ENCODE results near the gene DCLK1.

Gene DCLK1

GRCh38 chr13:35760735-35761281 lies 370.4 kb downstream of the DCLK1 start:
- no peak for DNase-seq (ENCODE audit: low read depth in 2 of 2)

- no peak for DNase-seq (ENCODE audit: low read depth in 2 of 2)
Observed at GRCh38 chr13:35747594-35747993, 383.6 kb downstream of the DCLK1 start.

DNA sequence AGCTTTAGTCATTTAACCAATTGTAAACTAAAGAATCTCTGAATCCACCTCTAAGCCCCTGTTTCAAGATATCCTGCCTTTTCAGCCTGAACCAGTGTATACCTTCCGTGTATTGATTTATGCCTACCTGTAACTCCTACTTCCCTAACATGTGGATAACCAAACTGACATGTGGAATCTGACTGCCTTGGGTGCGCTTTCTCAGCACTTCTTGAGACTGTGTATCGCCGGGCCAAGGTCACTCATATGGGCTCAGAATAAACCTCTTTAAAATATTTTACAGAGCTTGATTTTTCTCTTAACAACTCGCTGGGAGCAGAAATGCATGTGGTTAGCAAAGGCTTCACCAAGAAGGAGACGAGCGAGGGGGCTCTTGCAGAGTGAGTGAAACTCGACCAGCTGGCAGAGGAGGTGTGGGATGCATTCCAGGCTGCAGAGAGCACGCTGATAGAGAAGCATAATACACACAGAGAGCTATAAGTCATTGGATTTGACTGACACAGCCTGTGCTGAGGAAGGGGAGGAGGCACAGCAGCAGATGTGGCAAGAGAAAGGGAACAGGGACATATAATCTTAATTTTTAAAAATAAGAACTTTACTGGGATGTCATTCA lies 386.5 kb downstream of the DCLK1 start:
- DNase-seq (ENCODE audit: low read depth in 2 of 2): no peak

DNA sequence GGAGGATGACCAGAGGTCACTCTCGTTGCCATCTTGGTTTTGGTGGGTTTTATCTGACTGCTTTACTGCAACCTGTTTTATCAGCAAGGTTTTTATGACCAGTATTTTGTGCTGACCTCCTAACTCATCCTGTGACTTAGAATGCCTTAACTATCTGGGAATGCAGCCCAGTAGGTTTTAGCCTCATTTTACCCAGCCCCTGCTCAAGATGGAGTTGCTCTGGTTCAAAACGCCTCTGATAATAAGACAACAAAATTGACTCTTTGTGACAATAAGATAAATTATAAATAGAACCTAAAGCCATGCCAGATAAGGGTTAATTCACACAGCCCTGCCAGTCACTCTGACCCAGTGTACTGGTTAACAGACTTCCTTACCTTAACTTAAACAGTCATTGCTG lies 387.0 kb downstream of the DCLK1 start:
- DNase-seq (ENCODE audit: low read depth in 2 of 2): no peak

GRCh38 chr13:35743165-35743564 lies 388.0 kb downstream of the DCLK1 start:
- no peak for DNase-seq (ENCODE audit: low read depth in 2 of 2)

DNA sequence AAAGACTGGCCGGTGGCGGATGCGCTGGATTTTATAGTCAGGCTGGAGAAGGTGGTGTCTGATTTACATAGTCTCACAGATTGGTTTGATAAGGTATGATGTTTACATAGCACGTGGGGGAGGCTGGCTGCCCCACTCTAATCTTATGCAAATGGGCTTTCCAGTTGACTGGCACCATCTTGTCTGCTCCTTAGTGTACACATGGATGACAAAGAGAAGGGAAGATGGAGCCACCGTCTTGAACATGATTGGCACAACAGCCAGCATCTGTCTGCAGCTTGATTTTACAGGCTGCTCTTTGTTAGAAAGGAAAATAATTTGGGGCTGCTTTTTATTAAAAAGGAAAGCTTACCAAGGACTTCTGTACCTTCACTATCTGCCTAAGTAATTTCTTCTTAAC lies 389.5 kb downstream of the DCLK1 start:
- no peak for DNase-seq (ENCODE audit: low read depth in 2 of 2)

GRCh38 chr13:35736876-35737275 lies 394.3 kb downstream of the DCLK1 start:
- DNase-seq (ENCODE audit: low read depth in 2 of 2): no peak

GRCh38 chr13:35733827-35734226 lies 397.4 kb downstream of the DCLK1 start:
- no peak for DNase-seq (ENCODE audit: low read depth in 2 of 2)

GRCh38 chr13:35732565-35732964 lies 398.6 kb downstream of the DCLK1 start:
- DNase-seq (ENCODE audit: low read depth in 2 of 2): no peak

DNA sequence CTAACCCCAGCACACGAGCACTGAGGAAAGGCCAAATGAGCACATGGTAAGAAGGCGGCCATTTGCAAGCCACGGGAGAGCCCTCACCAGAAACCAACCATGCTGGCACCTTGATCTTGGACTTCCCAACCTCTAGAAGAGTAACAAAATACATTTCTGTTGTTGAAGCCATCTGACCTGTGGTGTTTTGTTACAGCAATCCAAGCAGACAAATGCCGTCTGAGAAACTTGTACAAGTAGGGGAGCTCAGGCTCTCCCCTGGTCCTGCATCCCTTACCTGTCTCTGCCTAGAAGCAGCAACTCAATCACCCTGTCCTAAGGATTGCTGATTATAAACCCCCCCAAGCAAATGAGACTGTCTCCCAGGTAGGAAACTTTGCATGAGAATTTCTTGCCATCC lies 399.7 kb downstream of the DCLK1 start:
- DNase-seq (ENCODE audit: low read depth in 2 of 2): no peak

- DNase-seq (ENCODE audit: low read depth in 2 of 2): no peak
Observed at GRCh38 chr13:35729926-35730627, 401.1 kb downstream of the DCLK1 start.

DNA sequence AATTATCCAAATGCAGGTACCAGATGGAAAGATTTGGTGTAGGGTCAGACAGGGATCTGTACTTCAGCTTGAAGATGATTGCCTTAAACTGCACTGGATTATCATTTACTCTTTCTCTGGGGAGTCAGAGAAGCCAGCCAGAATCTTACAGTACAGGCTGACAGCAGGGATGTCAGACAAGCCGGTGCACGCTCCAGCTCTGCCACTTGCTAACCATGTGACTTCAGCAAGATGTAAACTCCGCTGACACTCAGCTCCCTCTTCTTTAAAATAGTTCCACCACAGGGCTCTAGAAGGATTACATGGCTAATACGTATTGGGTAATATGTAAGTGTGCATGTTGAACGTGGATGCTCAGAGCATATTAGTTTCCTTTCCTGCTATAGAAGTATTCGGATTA lies 403.3 kb downstream of the DCLK1 start:
- no peak for DNase-seq (ENCODE audit: low read depth in 2 of 2)

GRCh38 chr13:35724446-35724845 lies 406.7 kb downstream of the DCLK1 start:
- DNase-seq (ENCODE audit: low read depth in 2 of 2): no peak

GRCh38 chr13:35723821-35724220 lies 407.4 kb downstream of the DCLK1 start:
- no peak for DNase-seq (ENCODE audit: low read depth in 2 of 2)

- DNase-seq (ENCODE audit: low read depth in 2 of 2): no peak
Observed at GRCh38 chr13:35723053-35723461, 408.1 kb downstream of the DCLK1 start.

GRCh38 chr13:35722458-35723052 lies 408.6 kb downstream of the DCLK1 start:
- DNase-seq (ENCODE audit: low read depth in 2 of 2): no peak

DNA sequence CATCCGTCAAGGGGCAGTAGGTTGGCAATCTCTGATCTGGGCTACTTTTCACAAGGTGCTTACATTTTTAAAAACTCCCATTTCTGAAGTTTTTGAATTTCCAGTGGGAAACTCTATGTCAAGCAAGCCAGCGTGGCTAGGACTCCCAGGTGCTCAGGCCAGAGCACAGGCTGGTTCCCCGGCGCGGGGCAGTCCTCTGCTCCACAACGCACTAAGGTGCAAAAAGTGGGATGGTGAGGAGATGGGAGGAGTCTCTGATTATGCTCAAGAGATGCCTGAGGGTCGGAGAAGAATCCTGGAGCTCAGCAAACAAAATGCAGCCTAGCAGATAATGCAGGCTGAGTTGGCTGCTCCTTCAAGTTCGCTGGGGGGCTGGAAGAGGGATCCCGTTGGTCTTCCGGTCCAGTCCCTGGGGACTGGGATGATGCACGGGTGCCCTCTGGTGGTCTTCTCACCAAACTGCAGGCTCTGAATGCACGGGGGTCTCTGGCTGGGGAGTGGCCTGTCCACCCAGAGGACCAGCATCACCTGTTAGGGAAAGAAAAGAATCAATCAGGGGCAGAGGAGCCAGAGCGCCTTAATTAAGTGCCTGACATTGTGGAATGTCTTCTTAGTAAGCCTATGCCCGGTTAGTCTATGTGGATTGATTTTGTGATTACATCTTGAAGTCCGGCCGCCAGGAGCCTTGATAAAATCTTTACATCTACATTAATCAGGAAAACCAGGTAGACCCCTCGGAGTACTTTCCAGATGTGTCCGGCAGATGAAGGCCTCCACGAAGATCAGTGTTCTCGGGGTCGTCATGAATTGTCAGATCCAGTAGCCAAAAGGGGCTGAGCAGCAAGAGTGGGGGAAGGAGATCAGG lies 410.3 kb downstream of the DCLK1 start:
- no peak for DNase-seq (ENCODE audit: low read depth in 2 of 2)

DNA sequence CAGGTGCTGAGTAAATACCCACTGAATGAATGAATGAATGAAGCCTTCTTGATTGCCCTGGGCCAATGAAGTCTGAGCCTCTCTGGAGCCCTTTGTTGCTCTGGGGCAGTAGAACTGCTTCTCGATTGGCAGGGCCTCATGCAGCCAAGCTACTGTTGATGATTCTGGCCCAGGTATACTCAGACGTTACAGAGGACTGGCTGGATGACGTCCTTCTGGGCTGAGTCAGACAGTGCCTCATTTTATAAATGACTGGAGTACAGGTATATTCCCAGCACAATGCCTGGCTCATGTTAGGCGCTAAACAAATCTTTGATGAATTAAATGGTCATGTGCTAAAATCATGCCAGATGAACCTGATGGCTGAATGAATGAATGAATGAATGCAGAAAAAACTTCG lies 410.9 kb downstream of the DCLK1 start:
- no peak for DNase-seq (ENCODE audit: low read depth in 2 of 2)
